Measurements from ENCODE around the gene GDPGP1.

GDPGP1 gene

GRCh38 chr15:90205050-90205848 is 28.8 kb upstream of the GDPGP1 start:
- no peak for ATAC-seq

GRCh38 chr15:90205886-90206285 is 28.1 kb upstream of the GDPGP1 start:
- no peak for ATAC-seq

- no peak for ATAC-seq
These were observed 26.8 kb upstream of the GDPGP1 start for GRCh38 chr15:90207252-90207651.

DNA sequence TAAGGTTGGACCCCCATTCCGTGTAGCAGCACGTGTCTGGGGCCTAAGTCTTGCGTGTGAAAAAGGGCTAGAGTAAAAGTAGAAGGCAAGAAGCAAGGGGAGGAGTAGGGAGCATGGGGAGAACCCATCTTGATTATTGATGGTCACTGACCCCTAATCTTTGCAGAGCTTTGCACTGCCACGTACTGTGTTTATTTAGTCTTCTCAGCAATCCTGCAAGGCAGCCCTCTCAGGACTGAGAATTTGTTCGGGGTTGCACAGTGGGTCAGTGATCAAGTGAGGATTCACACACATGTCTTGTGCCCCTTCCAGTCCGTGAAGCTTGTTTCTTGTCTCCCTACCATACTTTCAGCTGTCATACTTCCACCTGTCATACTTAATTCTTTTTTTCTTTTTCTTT is 25.7 kb upstream of the GDPGP1 start:
- no peak for ATAC-seq

DNA sequence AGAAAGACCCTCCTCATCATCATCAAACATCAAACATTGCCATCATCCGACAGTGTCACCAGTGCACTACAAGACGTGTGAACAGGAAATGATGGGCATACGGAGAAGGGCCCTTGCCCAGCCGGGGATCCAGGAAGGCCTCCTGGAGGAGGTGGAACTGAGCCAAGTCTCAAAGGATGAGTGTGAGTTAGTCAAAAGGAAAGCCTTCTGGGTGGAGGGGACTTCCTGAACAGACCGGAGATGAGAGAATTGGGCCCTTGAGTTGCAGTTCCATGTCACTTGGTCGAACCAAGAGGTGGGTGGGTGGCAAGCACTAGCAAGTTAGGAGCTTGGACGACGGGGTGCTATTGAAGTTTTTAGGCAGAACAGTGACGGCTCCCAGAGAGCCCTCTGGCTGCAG is 24.4 kb upstream of the GDPGP1 start:
- ATAC-seq = peak; percentile 42 to 78

DNA sequence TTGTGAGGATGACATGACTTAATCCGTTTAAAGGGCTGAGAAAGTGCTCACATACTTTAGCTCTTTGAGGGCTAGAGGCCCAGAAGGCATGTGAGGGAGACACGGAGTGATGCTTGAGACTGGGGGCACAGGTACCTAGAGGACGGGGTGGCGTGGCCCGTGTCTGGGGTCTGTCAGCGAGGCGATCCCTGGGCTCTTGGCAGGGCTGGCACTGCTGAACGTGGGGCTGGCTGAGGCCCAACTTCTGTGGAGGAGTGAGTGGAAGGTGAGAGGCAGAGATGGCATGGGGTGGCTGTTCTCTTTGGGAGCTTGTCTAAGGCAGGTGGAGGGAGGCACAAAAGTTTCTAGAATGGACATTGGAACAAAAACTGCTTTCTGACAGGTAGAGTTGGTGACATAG is 23.4 kb upstream of the GDPGP1 start:
- ATAC-seq = no peak

GRCh38 chr15:90211009-90211408 is 23.0 kb upstream of the GDPGP1 start:
- no peak for ATAC-seq

DNA sequence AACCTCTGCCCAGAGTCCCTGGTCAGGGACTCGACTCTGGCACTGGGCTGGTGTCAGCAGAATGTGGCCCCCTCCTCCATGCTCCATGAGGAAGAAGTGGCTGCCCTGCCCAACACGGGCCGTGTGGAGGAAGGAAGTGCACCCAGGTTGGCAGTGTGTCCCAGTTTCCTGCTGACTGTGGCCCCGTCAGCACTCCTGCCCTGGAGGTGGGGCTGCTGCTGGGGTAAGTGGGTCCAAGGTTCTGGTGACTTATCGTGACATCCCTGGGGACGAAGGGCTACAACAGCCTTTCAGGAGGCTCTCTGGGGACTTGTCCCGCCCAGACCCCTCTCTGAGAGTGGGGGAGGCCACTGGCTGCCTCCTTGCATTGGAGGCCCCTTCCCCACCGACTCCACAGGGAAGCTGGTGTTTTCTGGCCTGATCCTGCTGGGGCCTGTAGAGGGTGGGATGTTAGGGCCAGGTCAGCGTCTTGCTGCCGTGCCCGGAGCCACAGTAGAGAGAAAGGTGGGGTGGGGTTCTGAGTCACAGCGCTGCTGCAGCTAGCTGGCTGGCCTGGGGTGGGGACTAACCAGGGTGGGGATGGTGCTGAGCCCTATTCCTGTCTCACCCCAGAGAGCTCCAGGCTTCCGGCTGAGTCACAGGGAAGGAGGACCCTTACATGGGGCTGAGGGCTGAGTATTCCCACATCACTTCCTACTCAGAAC is 22.4 kb upstream of the GDPGP1 start:
- no peak for ATAC-seq

DNA sequence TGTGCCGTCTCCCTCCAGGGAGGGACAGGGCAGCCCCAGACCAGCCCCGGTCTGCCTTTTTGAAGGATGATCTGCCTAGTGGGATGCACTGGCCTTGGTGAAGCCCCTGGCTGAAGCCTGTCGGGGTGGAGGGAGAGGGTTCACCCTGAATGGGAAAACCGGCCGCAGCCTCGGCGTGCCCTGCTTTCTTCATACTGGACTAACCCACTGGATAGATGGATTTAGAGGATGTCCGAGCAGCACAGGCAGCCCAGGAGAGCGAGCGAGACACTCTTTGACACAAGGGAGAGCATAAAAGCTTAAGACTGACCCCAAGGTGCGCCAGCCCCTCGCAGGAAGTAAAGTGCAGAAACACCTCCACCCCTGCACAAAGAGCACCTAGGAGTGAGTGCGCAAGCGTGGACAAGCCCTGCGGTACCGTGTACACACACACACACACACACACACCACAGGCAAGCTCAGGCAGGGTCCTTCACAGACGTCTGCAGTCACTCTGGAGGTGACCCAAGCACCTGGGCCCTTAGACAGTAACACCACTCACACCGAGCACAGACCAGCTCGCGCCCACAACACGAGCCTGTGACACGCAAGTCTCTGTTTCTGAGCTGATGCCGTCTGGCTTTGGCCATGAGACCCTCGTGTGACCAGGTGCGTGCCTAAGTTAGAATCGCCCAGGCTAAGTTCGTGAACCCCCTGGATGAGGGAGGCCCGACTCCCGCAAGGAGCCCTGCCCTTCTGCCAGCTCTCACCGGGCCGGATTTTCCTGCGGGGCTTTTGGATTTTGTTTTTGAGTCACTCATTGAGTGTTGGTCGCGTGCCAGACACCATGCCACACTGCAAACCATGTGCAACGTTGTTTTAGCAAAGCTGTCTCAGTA is 21.5 kb upstream of the GDPGP1 start:
- no peak for ATAC-seq

GRCh38 chr15:90213122-90213817 is 20.7 kb upstream of the GDPGP1 start:
- no peak for ATAC-seq

- no peak for ATAC-seq
These were observed 20.2 kb upstream of the GDPGP1 start for GRCh38 chr15:90213818-90214204.

DNA sequence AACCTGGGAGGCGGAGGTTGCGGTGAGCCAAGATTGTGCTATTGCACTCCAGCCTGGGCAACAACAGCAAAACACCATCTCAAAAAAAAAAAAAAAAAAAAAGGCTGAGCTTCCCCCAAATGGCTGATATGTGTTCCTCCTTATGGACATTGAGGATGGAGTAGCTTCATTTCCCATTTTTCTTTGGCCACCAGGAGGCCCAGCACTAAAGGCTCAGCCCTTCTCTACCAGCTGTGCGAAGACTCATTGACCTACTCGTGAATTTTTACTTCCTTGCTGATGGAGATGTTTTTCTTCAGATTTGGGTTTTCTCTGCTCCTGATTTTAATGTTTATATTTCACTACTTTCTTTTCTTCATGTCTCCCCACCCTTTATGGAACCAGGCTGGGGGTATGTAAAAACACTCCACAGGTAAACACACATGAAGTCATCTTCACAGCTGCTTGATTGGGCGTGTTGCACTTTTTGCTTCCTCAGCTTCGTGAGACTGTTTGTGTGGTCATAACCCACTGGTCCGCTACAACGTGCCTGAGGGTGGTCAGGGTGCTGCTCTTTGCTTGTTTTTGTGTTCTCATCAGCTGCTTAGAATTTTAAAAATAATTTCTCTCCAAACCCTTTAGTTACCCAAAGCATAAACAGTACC is 19.3 kb upstream of the GDPGP1 start:
- no peak for ATAC-seq

DNA sequence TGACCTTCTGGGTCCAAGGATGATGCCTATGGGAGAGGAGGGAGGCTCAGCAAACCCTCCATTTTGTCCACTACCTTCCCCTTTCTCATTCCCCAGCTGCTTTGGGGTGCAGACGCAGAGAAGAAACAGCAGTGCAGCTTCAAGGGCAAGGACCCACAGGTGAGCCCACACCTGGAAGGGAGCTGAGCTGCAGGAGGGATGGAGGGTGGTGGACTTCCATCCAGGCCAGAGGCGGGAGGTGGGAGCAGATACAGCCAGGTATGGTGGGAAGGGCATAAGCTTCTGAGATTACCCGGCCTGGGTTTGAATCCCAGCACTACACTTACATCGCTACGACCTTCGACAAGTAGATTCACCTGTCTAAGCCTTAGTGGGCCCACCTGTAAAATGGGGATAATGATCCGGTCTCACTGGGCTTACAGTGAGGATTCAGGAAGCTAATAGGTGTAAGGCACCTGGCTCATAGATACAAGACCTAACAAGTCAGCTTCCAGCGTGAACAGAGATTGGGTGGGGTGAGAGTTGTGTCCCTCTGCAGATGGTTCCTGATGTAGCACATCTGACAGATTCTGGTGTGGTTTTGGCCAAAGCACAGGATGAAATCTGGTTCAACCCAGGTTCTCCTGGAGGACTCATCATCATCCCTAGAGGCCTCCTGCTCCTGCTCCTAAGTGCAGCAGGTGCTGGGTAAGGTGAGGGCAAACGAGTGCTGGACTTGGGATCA is 16.2 kb upstream of the GDPGP1 start:
- ATAC-seq = no peak

- ATAC-seq = peak; percentile 53 to 68
These were observed 14.4 kb upstream of the GDPGP1 start for GRCh38 chr15:90219421-90220141.

GRCh38 chr15:90221246-90221900 is 12.6 kb upstream of the GDPGP1 start:
- ATAC-seq = no peak

DNA sequence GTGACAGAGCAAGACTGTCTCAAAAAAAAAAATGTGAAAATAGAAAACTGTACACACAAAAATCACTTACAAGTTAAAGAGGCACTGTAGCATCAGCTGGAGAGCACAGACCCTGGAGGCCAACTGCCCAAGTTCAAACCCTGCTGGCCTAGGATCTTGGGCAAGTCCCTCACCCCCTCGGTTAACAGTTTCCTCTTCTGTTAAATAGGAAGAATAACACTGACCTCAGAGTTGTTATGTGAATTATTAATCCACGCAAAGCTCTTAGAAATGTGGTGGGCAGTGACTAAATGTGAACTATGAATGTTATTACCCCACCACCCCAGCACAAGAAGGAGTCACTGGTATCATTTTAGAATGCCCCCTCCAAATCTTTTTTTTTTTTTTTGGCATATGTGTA is 11.5 kb upstream of the GDPGP1 start:
- no peak for ATAC-seq

DNA sequence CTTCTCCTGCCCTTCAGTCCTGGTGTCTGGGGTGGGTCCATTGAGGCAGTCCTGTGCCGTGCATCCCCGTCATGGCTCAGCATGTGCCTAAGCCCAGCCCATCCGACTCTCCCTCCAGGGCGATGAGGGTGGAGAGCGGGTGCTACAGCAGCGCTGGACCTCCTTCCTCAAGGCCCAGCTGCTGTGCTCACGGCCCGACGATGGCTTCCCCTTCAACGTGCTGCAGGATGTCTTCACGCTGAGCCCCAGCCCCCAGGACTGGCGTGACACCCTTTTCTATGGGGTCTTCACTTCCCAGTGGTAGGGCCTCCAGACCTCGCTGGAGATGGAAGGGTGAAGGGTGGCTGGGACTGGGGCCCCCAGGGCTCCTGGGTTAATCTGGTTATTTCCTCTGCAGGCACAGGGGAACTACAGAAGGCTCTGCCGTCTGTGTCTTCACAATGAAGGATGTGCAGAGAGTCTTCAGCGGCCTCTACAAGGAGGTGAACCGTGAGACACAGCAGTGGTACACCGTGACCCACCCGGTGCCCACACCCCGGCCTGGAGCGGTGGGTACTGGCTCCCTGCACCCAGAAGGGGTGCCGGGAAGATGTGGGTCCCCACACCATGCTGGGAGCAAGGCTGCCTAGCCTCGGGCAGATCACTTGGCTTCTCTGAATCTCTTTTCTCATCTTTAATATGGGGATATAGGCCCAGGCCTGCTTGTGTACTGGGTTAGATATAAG is 10.4 kb upstream of the GDPGP1 start:
- no peak for ATAC-seq

DNA sequence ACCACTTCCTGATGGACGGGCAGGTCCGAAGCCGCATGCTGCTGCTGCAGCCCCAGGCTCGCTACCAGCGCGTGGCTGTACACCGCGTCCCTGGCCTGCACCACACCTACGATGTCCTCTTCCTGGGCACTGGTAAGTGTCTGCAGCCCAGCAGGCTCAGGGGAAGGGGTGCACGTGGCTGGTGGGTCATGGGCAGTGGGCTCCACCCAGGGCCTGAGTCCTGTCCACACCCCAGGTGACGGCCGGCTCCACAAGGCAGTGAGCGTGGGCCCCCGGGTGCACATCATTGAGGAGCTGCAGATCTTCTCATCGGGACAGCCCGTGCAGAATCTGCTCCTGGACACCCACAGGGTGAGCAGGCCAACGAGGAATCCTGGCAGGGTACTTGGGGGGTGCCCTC is 9.0 kb upstream of the GDPGP1 start:
- no peak for ATAC-seq

GRCh38 chr15:90225504-90226234 is 8.3 kb upstream of the GDPGP1 start:
- no peak for ATAC-seq

Data from activated CD4-positive, CD25-positive, alpha-beta regulatory T cell treated with anti-CD3 and anti-CD28 coated beads, Interleukin-2, amount 50 U/mL, for 24 hours (primary cell).